Activated CD4-positive, CD25-positive, alpha-beta regulatory T cell treated with anti-CD3 and anti-CD28 coated beads, Interleukin-2, amount 50 U/mL, for 24 hours (primary cell): ENCODE results near the gene C3orf52.

ENCODE experiments used
- ATAC-seq, 2 donors: fragments of 150-1000 bp; cut with Tn5 transposase; one replicate each; pipeline ENCODE4 v1.10.0; 2021; ENCODE audit warnings: mild to moderate bottlenecking in 1 of 2, moderate library complexity in 1 of 2

C3orf52 gene

GRCh38 chr3:112086875-112087524 lies 811 bp downstream of the C3orf52 start:
- no peak for ATAC-seq

GRCh38 chr3:112087746-112088145 lies 1.6 kb downstream of the C3orf52 start:
- no peak for ATAC-seq

GRCh38 chr3:112088944-112089343 lies 2.8 kb downstream of the C3orf52 start:
- ATAC-seq: no peak

GRCh38 chr3:112089956-112090886 lies 4.0 kb downstream of the C3orf52 start:
- no peak for ATAC-seq

- ATAC-seq: no peak
Observed at GRCh38 chr3:112090887-112091586, 4.8 kb downstream of the C3orf52 start.

DNA sequence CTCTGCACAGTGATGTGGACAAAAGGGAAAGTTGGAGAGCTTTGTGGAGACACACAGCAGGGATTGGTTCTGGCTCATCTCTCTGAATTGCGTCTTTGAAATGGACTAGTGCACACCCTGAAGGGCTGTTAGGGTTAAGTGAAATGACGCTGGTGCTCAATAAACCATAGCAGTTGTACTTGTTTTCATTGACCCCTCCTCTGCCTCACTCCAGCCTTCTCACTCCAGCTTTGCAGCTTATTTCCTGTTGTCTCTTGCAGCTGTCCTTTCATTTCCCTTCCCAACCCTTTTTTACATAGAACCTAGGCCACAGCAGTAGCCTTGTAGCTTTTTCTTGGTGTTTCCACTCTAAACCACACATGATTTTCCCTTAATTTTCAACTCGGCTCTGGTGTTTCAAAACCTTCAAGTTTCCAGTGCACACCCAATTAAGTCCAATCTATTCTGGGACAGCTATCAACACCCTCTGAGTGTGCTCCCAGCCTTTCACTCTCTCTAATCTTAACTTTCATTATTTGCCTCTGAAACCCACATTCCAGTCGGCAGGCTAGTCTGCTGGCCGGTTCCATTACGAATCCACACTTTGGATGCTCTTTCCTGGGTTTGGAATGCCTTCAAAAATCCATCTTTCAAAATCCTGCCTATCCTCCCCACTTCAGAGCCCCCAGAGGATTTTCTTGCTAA lies 6.4 kb downstream of the C3orf52 start:
- no peak for ATAC-seq

DNA sequence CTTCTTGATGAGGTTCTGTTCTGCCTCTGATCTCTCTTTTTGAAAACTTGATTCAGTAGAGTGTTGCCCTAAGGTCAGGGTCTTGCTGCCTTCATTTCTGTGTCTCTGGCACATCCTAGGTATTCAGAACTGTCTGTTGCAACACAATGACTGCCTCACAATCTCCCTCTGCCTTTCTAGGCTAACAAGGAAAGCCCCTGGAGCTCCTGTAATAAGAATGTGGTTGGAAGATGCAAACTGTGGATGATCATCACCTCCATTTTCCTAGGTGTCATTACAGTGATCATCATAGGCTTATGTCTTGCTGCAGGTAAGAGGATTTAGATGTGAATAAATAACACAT lies 7.0 kb downstream of the C3orf52 start:
- ATAC-seq: no peak

- ATAC-seq: no peak
Observed at GRCh38 chr3:112095731-112096130, 9.5 kb downstream of the C3orf52 start.

GRCh38 chr3:112096176-112096575 lies 10.0 kb downstream of the C3orf52 start:
- ATAC-seq: no peak

DNA sequence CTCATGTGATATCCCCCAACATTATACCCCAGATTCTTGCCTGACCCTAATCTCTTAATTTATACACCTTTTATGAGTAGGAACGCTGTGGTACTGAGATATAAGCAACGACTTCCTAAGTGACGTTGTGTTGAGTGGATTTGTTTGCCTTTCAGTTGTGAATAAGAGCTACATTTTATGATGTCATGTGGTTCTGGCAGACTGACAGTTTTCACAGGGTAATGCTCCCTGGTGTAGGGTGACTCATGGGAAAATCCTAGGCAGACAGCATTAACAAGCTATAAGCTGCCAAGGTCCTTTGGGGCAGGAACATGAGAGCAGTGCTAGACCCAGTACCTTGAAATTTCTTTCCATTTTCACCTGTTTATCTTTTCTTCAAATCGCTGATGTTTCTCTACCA lies 11.2 kb downstream of the C3orf52 start:
- ATAC-seq: peak; percentile 78 to 82

DNA sequence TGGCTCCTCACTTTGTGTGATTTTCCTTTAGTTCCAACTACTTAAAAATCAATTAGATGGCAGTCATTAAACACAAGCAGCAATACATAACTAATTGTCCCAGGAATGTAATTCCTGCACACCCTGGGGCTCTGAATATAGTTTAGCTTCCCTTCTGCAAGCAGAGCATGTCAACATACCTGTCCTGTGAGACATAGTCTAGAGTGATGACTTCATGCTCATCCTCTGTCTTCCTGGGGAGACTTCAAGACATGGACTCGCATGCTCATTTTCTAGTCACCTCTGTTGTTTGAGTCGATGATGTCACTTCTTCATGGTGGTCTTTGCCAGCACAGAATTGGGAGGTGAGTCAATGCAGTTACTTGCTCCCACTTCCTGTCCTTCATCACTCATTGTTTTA lies 15.7 kb downstream of the C3orf52 start:
- ATAC-seq: no peak

GRCh38 chr3:112104774-112105173 lies 18.6 kb downstream of the C3orf52 start:
- ATAC-seq: no peak

GRCh38 chr3:112109322-112109721 lies 23.1 kb downstream of the C3orf52 start:
- no peak for ATAC-seq

- ATAC-seq: peak; percentile 81 to 88
Observed at GRCh38 chr3:112111785-112112402, 25.7 kb downstream of the C3orf52 start.

GRCh38 chr3:112114576-112115160 lies 28.5 kb downstream of the C3orf52 start:
- no peak for ATAC-seq

- ATAC-seq: peak; percentile 30 to 36
Observed at GRCh38 chr3:112115161-112115739, 29.1 kb downstream of the C3orf52 start.

- no peak for ATAC-seq
Observed at GRCh38 chr3:112115806-112116383, 29.7 kb downstream of the C3orf52 start.

DNA sequence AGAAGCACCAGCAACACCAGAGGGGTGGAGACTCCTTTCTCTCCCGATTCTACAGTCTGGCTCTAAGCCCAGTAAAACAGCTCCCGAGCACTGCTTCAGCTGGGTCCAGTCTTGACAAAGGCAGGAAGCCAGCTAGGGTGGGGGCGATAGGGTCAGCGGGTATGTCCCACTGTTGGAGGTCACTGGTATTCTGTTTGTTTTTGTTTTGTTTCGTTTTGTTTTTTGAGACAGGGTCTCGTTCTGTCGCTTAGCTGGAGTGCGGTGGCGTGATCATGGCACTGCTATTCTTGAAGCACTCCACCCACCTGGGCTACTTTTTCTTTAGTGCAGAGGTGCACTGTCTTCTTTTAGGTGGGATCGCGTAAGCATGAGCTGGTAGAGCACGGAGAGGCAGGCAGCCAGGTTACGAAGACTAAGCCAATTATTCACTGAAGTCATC lies 30.6 kb downstream of the C3orf52 start:
- ATAC-seq: no peak

DNA sequence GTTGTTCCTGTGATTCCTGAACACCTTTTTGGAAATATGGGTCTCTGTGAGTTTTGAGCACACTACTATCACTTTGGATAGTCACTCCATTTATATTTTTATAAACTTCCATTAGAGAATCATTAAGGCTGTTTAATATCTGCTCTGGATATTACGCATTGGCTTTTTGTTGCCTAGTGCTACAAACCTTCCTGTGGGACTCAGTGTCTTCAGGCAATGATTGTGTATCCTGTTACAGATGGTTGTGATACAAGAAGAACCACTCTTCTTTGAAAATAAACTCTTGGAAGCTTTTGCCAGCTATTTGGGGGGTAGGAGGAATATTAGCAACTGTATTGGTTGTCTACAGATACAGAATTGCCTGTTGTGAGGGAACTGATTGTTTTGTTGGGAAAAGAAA lies 31.2 kb downstream of the C3orf52 start:
- ATAC-seq: no peak

GRCh38 chr3:112117841-112118571 lies 31.8 kb downstream of the C3orf52 start:
- no peak for ATAC-seq
